Large intestine (tissue), 3 donors: ENCODE measurements around the gene TRAPPC3. TPM values are rescaled to one million over a fixed set of nuclear protein-coding genes. Genes with fewer than 3 reads are reported as not detected.
"Not testable (repeated sequence)": the region's sequence is repeated elsewhere in the genome, so short reads cannot be mapped to it uniquely, and the experiment has no call there.

Experiments
- DNase-seq, 2 donors: peaks; one replicate each; pipeline versions ENCODE4 v3.0.0 to v3.0.0-alpha.2; 2013
- H3K27ac ChIP-seq: one replicate; pipeline ENCODE4 v1.5.1; 2013; ENCODE audit warnings: low read length
- H3K27me3 ChIP-seq: 2 replicates; pipeline ENCODE4 v1.6.1; 2013; ENCODE audit warnings: low read length; ENCODE audit not compliant: control insufficient read depth, insufficient read depth
- H3K36me3 ChIP-seq: 2 replicates; pipeline ENCODE4 v1.6.1; 2013; ENCODE audit warnings: low read length; ENCODE audit not compliant: control insufficient read depth, insufficient read depth
- H3K4me1 ChIP-seq: one replicate; pipeline ENCODE4 v1.6.1; 2013; ENCODE audit warnings: low read length; ENCODE audit not compliant: control insufficient read depth, insufficient read depth
- H3K4me3 ChIP-seq: one replicate; pipeline ENCODE4 v1.5.1; 2013; ENCODE audit warnings: low read length
- H3K9me3 ChIP-seq: one replicate; pipeline ENCODE4 v1.6.1; 2013; ENCODE audit warnings: mild to moderate bottlenecking, low read depth, low read length, moderate library complexity; ENCODE audit not compliant: control insufficient read depth
- WGBS: methylation state at CpG from one replicate; pipeline ENCODE4 v1.1.5; 2013; ENCODE audit warnings: low lambda C conversion rate; ENCODE audit not compliant: insufficient coverage; 5-methylcytosine and 5-hydroxymethylcytosine counted together
- polyA plus RNA-seq: library from polyadenylated mRNA; unstranded; fragments of 120-200 nt; gene quantifications from one replicate; pipeline ENCODE4 v1.2.1, GENCODE V29; 2013

Gene TRAPPC3
- polyA plus RNA-seq, 1 donor = 65.2 TPM

- DNase-seq = no peak
- Histone ChIP-seq H3K9me3 (no peaks in the 10 kb centered on the region), H3K27me3 (no peaks in the 10 kb centered on the region), H3K4me3 (no peak overlapping the region), H3K27ac (no peak overlapping the region), H3K36me3 (no peaks in the 10 kb centered on the region), H3K4me1 (peaks cover 28% of the 10 kb centered on the region)
- no CpG with 5 or more reads among the region's 10 CpGs for WGBS
Observed at GRCh38 chr1:36159614-36160387, 10.5 kb upstream of the TRAPPC3 start.

GRCh38 chr1:36158827-36159252 is 9.6 kb upstream of the TRAPPC3 start:
- H3K4me3 ChIP-seq, H3K9me3 ChIP-seq, H3K27ac ChIP-seq, H3K27me3 ChIP-seq, DNase-seq, H3K36me3 ChIP-seq: not testable (repeated sequence)
- no CpG with 5 or more reads among the region's 10 CpGs for WGBS
- H3K4me1 ChIP-seq = peaks cover 29% of the 10 kb centered on the region

- Histone ChIP-seq H3K27me3 (no peaks in the 10 kb centered on the region), H3K36me3 (no peaks in the 10 kb centered on the region), H3K4me3 (no peak overlapping the region), H3K9me3 (no peaks in the 10 kb centered on the region), H3K27ac (no peak overlapping the region), H3K4me1 (peaks cover 29% of the 10 kb centered on the region)
- no CpG with 5 or more reads among the region's 9 CpGs for WGBS
- no peak for DNase-seq
Observed at GRCh38 chr1:36157973-36158826, 8.9 kb upstream of the TRAPPC3 start.

- DNase-seq = no peak
- Histone ChIP-seq H3K27ac (peak overlapping the region; percentile 72), H3K4me3 (peak overlapping the region; percentile 88), H3K9me3 (no peaks in the 10 kb centered on the region), H3K4me1 (peaks cover 29% of the 10 kb centered on the region), H3K27me3 (no peaks in the 10 kb centered on the region), H3K36me3 (no peaks in the 10 kb centered on the region)
- no CpG with 5 or more reads among the region's 9 CpGs for WGBS
Observed at GRCh38 chr1:36157115-36157903, 8.0 kb upstream of the TRAPPC3 start.

- no CpG with 5 or more reads among the region's 69 CpGs for WGBS
- Histone ChIP-seq H3K27ac (peak overlapping the region; percentile 72), H3K4me3 (peak overlapping the region; percentile 88), H3K36me3 (no peaks in the 10 kb centered on the region), H3K4me1 (peaks cover 27% of the 10 kb centered on the region), H3K9me3 (no peaks in the 10 kb centered on the region), H3K27me3 (no peaks in the 10 kb centered on the region)
- peak in 1 of 2 donors; percentile 74 for DNase-seq
Observed at GRCh38 chr1:36156329-36157114, 7.2 kb upstream of the TRAPPC3 start.

GRCh38 chr1:36155408-36156328 is 6.4 kb upstream of the TRAPPC3 start, which contains the start of gene MAP7D1:
Gene MAP7D1, plus strand, starts transcription at chr1:36156160. Its CDS starts 258 bp downstream, at chr1:36156418.
- no peaks in the 10 kb centered on the region for H3K27me3 ChIP-seq
- H3K27ac ChIP-seq = peak within 1 kb of the TSS; percentile 89
- peak within 1 kb of the TSS; percentile 88 for H3K4me3 ChIP-seq
- peak; percentile 83 to 91 for DNase-seq
- no CpG with 5 or more reads among the region's 88 CpGs for WGBS
- H3K4me1 ChIP-seq = peaks cover 30% of the 10 kb centered on the region
- H3K36me3 ChIP-seq = no peaks in the 10 kb centered on the region
- no peaks in the 10 kb centered on the region for H3K9me3 ChIP-seq

GRCh38 chr1:36154765-36155407 is 5.6 kb upstream of the TRAPPC3 start:
- Histone ChIP-seq H3K27me3 (no peaks in the 10 kb centered on the region), H3K36me3 (no peaks in the 10 kb centered on the region), H3K9me3 (no peaks in the 10 kb centered on the region), H3K4me1 (peaks cover 36% of the 10 kb centered on the region), H3K27ac (peak overlapping the region; percentile 89), H3K4me3 (peak overlapping the region; percentile 70)
- no peak for DNase-seq
- WGBS = no CpG with 5 or more reads among the region's 6 CpGs

- H3K9me3 ChIP-seq = no peaks in the 10 kb centered on the region
- no peak overlapping the region for H3K27ac ChIP-seq
- H3K4me3 ChIP-seq = no peak overlapping the region
- H3K27me3 ChIP-seq = no peaks in the 10 kb centered on the region
- no CpG with 5 or more reads among the region's 6 CpGs for WGBS
- no peaks in the 10 kb centered on the region for H3K36me3 ChIP-seq
- no peak for DNase-seq
- peaks cover 38% of the 10 kb centered on the region for H3K4me1 ChIP-seq
Observed at GRCh38 chr1:36154335-36154734, 5.0 kb upstream of the TRAPPC3 start.
